Mononuclear cell (primary cell): ENCODE data around the gene GSAP. TPM values are rescaled to one million over a fixed set of nuclear protein-coding genes. Genes with fewer than 3 reads are reported as not detected.
"Not testable (repeated sequence)": the region's sequence is repeated elsewhere in the genome, so short reads cannot be mapped to it uniquely, and the experiment has no call there.

Experiments
- H3K27me3 ChIP-seq: 2 replicates; pipeline ENCODE4 v1.6.0; 2011; ENCODE audit warnings: low read length, control low read depth; ENCODE audit not compliant: insufficient read depth
- H3K4me1 ChIP-seq: 2 replicates; pipeline ENCODE4 v1.5.1; 2011; ENCODE audit warnings: mild to moderate bottlenecking, low read length, control low read depth; ENCODE audit not compliant: insufficient read depth
- H3K4me3 ChIP-seq: 2 replicates; pipeline ENCODE4 v1.5.1; 2011; ENCODE audit warnings: mild to moderate bottlenecking, low read length, moderate library complexity
- H3K9me3 ChIP-seq: 2 replicates; pipeline ENCODE4 v1.5.1; 2011; ENCODE audit warnings: low read depth, mild to moderate bottlenecking, control low read depth, low read length
- total RNA-seq: library from RNA; depleted of rRNA; stranded (reverse); fragments of >200 nt; gene quantifications from one replicate; pipeline ENCODE4 v1.2.3, GENCODE V29; 2012

Gene GSAP
- total RNA-seq, 1 donor = 48.0 TPM

GRCh38 chr7:77290425-77290824 is 125.7 kb downstream of the GSAP start:
- Histone ChIP-seq H3K4me1 (peaks cover 14% of the 10 kb centered on the region), H3K4me3 (no peak overlapping the region), H3K9me3 (no peaks in the 10 kb centered on the region), H3K27me3 (no peaks in the 10 kb centered on the region)

- Histone ChIP-seq H3K27me3 (no peaks in the 10 kb centered on the region), H3K4me3 (no peak overlapping the region), H3K9me3 (no peaks in the 10 kb centered on the region), H3K4me1 (peaks cover 14% of the 10 kb centered on the region)
Observed at GRCh38 chr7:77289387-77289786, 126.8 kb downstream of the GSAP start.

GRCh38 chr7:77288676-77289320 is 127.4 kb downstream of the GSAP start:
- Histone ChIP-seq H3K4me1 (peaks cover 14% of the 10 kb centered on the region), H3K9me3 (no peaks in the 10 kb centered on the region), H3K27me3 (no peaks in the 10 kb centered on the region), H3K4me3 (no peak overlapping the region)

- Histone ChIP-seq H3K4me3 (no peak overlapping the region), H3K9me3 (no peaks in the 10 kb centered on the region), H3K4me1 (peaks cover 14% of the 10 kb centered on the region), H3K27me3 (no peaks in the 10 kb centered on the region)
Observed at GRCh38 chr7:77284616-77285015, 131.5 kb downstream of the GSAP start.

- Histone ChIP-seq H3K4me1 (peaks cover 10% of the 10 kb centered on the region), H3K9me3 (no peaks in the 10 kb centered on the region), H3K27me3 (no peaks in the 10 kb centered on the region), H3K4me3 (no peak overlapping the region)
Observed at GRCh38 chr7:77284005-77284404, 132.1 kb downstream of the GSAP start.

DNA sequence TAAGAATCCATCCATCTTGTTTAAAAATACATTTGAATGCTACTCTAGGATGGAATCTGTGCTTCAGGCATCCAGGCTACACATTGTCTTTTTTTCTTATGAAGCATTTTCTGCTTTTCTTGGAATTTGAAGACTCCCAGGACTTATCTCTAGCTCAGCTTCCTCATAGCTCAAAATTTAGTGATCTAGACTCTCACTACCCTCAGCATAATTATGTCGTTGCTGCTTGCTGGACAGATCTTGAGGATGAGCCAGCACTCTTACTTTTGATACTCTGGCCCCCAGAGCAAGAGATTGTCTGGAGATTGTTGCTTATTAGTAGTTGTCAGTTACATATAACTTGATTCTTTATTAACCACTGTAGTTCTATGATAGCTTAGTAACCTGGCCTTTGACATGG is 133.3 kb downstream of the GSAP start:
- no peak overlapping the region for H3K4me3 ChIP-seq
- H3K4me1 ChIP-seq = no peaks in the 10 kb centered on the region
- H3K27me3 ChIP-seq = no peaks in the 10 kb centered on the region
- no peaks in the 10 kb centered on the region for H3K9me3 ChIP-seq

GRCh38 chr7:77281780-77282478 is 134.2 kb downstream of the GSAP start:
- Histone ChIP-seq H3K9me3 (no peaks in the 10 kb centered on the region), H3K4me3 (no peak overlapping the region), H3K4me1 (no peaks in the 10 kb centered on the region), H3K27me3 (no peaks in the 10 kb centered on the region)

DNA sequence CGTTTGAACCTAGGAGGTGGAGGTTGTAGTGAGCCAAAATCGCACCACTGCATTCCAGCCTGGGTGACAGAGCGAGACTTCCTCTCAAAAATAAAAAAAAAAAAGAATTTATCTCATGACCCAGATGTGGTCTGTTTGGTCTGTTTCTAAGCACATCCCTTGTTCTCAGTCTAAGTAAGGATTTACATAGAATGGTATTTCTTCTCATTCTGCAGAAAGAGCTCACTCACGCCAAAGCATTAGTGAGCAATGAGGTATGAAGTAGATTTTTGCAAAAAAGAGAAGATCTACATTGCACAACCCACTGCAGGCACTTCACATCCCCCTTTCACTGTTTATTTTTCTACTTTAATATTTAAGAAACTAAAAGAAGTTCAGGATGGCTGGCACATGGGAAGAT is 140.0 kb downstream of the GSAP start:
- no peak overlapping the region for H3K4me3 ChIP-seq
- no peaks in the 10 kb centered on the region for H3K9me3 ChIP-seq
- no peaks in the 10 kb centered on the region for H3K27me3 ChIP-seq
- peaks cover 14% of the 10 kb centered on the region for H3K4me1 ChIP-seq

- H3K9me3 ChIP-seq, H3K4me3 ChIP-seq, H3K27me3 ChIP-seq: not testable (repeated sequence)
- peaks cover 14% of the 10 kb centered on the region for H3K4me1 ChIP-seq
Observed at GRCh38 chr7:77275663-77276062, 140.5 kb downstream of the GSAP start.

- H3K9me3 ChIP-seq = no peaks in the 10 kb centered on the region
- peaks cover 22% of the 10 kb centered on the region for H3K4me1 ChIP-seq
- no peak overlapping the region for H3K4me3 ChIP-seq
- no peaks in the 10 kb centered on the region for H3K27me3 ChIP-seq
Observed at GRCh38 chr7:77271766-77272165, 144.4 kb downstream of the GSAP start.

- H3K9me3 ChIP-seq = no peaks in the 10 kb centered on the region
- H3K27me3 ChIP-seq = no peaks in the 10 kb centered on the region
- peaks cover 8% of the 10 kb centered on the region for H3K4me1 ChIP-seq
- no peak overlapping the region for H3K4me3 ChIP-seq
Observed at GRCh38 chr7:77270094-77270480, 146.1 kb downstream of the GSAP start.

- H3K27me3 ChIP-seq = no peaks in the 10 kb centered on the region
- H3K4me1 ChIP-seq = peaks cover 8% of the 10 kb centered on the region
- H3K4me3 ChIP-seq = no peak overlapping the region
- H3K9me3 ChIP-seq = no peaks in the 10 kb centered on the region
Observed at GRCh38 chr7:77269360-77270093, 146.6 kb downstream of the GSAP start.

- no peak overlapping the region for H3K4me3 ChIP-seq
- H3K27me3 ChIP-seq = no peaks in the 10 kb centered on the region
- H3K4me1 ChIP-seq = peaks cover 20% of the 10 kb centered on the region
- no peaks in the 10 kb centered on the region for H3K9me3 ChIP-seq
Observed at GRCh38 chr7:77266291-77266794, 149.8 kb downstream of the GSAP start.

GRCh38 chr7:77265666-77266065 is 150.5 kb downstream of the GSAP start:
- Histone ChIP-seq H3K4me3 (no peak overlapping the region), H3K4me1 (peaks cover 20% of the 10 kb centered on the region), H3K27me3 (no peaks in the 10 kb centered on the region), H3K9me3 (no peaks in the 10 kb centered on the region)

- no peaks in the 10 kb centered on the region for H3K27me3 ChIP-seq
- no peaks in the 10 kb centered on the region for H3K9me3 ChIP-seq
- no peak overlapping the region for H3K4me3 ChIP-seq
- peaks cover 12% of the 10 kb centered on the region for H3K4me1 ChIP-seq
Observed at GRCh38 chr7:77262316-77262715, 153.8 kb downstream of the GSAP start.
